Ovary (tissue), 3 donors: ENCODE measurements around the gene PTF1A.

Source experiments
- POLR2A ChIP-seq: fragments of 450-650 bp; IDR thresholded peaks from one replicate; pipeline ENCODE4 v1.6.1; 2017; ENCODE audit warnings: antibody characterized with exemption, mild to moderate bottlenecking, moderate library complexity
- TF ChIP-seq, protein P1 (sequence below), 3 donors: fragments of 450-650 bp in 2 of 3; fragments of 200-600 bp in 1 of 3; IDR thresholded peaks; one replicate each; pipeline versions ENCODE4 v1.5.1 to v1.8.0; 2016 to 2022; ENCODE audit warnings: antibody characterized with exemption in 3 of 3, mild to moderate bottlenecking in 1 of 3
- donor health status: DM: no; HTN: no; CAD: no.

GRCh38 chr10:23171232-23171876, 20.8 kb upstream of the PTF1A start:
- TF ChIP-seq, protein P1, sequence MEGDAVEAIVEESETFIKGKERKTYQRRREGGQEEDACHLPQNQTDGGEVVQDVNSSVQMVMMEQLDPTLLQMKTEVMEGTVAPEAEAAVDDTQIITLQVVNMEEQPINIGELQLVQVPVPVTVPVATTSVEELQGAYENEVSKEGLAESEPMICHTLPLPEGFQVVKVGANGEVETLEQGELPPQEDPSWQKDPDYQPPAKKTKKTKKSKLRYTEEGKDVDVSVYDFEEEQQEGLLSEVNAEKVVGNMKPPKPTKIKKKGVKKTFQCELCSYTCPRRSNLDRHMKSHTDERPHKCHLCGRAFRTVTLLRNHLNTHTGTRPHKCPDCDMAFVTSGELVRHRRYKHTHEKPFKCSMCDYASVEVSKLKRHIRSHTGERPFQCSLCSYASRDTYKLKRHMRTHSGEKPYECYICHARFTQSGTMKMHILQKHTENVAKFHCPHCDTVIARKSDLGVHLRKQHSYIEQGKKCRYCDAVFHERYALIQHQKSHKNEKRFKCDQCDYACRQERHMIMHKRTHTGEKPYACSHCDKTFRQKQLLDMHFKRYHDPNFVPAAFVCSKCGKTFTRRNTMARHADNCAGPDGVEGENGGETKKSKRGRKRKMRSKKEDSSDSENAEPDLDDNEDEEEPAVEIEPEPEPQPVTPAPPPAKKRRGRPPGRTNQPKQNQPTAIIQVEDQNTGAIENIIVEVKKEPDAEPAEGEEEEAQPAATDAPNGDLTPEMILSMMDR (IDR thresholded peaks at IDR 0.05): no peak
- TF ChIP-seq POLR2A: no peak
